Activated CD4-positive, alpha-beta memory T cell treated with anti-CD3 and anti-CD28 coated beads for 36 hours (primary cell): ENCODE data around the gene MRPL33. TPM values are rescaled to one million over a fixed set of nuclear protein-coding genes. Genes with fewer than 3 reads are reported as not detected.
A peak's percentile ranks its signal among the peaks of the same experiment; 100 is the strongest.

Experiments used
- CTCF ChIA-PET: fragments of 350-600 bp; sonication (Branson Sonifier 250); formaldehyde crosslinking; loops from one replicate; lab custom pipeline; 2021; ENCODE audit warnings: antibody characterized with exemption, inconsistent platforms; lab: Charles Lee
- POLR2A ChIA-PET: fragments of 350-600 bp; sonication (Branson Sonifier 250); formaldehyde crosslinking; loops from one replicate; lab custom pipeline; 2021; ENCODE audit warnings: antibody characterized with exemption; lab: Charles Lee
- DNase-seq: peaks from one replicate; pipeline ENCODE4 v3.0.0-alpha.2; 2020
- H3K27ac Mint-ChIP-seq: one replicate; pipeline ENCODE4 v1.8.0; 2021; ENCODE audit warnings: mixed read lengths
- H3K27me3 Mint-ChIP-seq: one replicate; pipeline ENCODE4 v1.8.0; 2021; ENCODE audit warnings: mixed read lengths
- H3K36me3 Mint-ChIP-seq: one replicate; pipeline ENCODE4 v1.8.0; 2021; ENCODE audit warnings: mixed read lengths
- H3K4me1 Mint-ChIP-seq: one replicate; pipeline ENCODE4 v1.8.0; 2021; ENCODE audit warnings: low read depth, mixed read lengths
- H3K4me3 Mint-ChIP-seq: one replicate; pipeline ENCODE4 v1.8.0; 2021; ENCODE audit warnings: mild to moderate bottlenecking, mixed read lengths
- H3K9me3 Mint-ChIP-seq: one replicate; pipeline ENCODE4 v1.8.0; 2021; ENCODE audit warnings: mixed read lengths
- intact Hi-C: fragments of 100-400 bp; cut with micrococcal nuclease; formaldehyde crosslinking; loops from one replicate; pipeline ENCODE4 v1.15.1; 2023
- total RNA-seq, 2 experiments: library from RNA; stranded (reverse); gene quantifications; one replicate each; pipeline ENCODE4 v1.2.3, GENCODE V29; 2021

The MRPL33 gene
- 10 to 100 TPM; 83.3 to 84.2 TPM for total RNA-seq

GRCh38 chr2:27771548-27772335 is at the start of gene MRPL33:
Gene MRPL33 (plus strand): TSS chr2:27771719. CDS start chr2:27771778, 59 bp downstream.
- Mint-ChIP-seq H3K9me3 (no peaks in the 10 kb centered on the region), H3K4me3 (peak within 1 kb of the TSS; percentile 100), H3K4me1 (peaks cover 38% of the 10 kb centered on the region), H3K27me3 (no peaks in the 10 kb centered on the region), H3K36me3 (peaks cover 18% of the 10 kb centered on the region), H3K27ac (peak within 1 kb of the TSS; percentile 97)
- ChIA-PET POLR2A (no interaction called here), CTCF (interaction anchor here (1.4 to 1.9 kb wide), 2 partner anchors 49 to 68 kb away, joined by 4 to 5 read pairs; no protein-coding TSS in a partner anchor)
- intact Hi-C loops = loop anchor here (1.0 to 10.0 kb wide), 4 partner anchors 120 to 676 kb away; partner anchors contain the start of gene FOSL2
- peak; percentile 95 for DNase-seq

DNA sequence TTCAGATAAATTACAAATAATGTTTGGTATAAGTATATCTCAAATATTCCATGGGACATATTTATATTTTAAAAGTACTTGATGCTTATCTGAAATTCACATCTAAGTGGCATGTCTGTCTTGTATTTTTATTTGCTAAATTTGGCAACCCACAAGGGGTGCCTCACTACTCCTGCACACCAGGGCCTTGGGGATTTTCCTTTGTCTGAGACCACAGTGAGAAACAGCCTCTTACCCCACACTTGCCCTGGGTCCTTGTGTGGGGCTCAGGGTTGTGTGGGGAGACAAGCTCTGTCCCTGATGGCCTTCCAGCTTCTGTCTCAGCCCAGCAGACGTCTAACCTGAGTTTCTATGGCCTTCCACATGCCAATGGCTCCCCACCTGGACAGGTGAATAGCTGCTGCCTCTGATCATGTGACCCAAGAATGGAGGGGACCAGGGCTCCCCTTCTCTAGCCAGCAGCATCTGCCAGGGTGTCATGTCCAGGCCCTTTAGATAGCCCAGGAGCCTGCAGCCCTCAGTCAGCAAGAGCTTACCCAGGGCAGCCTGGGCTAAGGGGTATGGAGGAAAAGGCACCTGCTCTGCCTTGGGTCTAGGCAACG is 49.5 kb upstream of the MRPL33 start:
- ChIA-PET POLR2A (no interaction called here), CTCF (interaction anchor here (1.0 to 4.4 kb wide), 10 partner anchors 7 to 727 kb away, joined by 3 to 43 read pairs (median 6); no protein-coding TSS in a partner anchor)
- no peaks in the 10 kb centered on the region for H3K36me3 Mint-ChIP-seq
- peaks cover 10% of the 10 kb centered on the region for H3K27me3 Mint-ChIP-seq
- H3K9me3 Mint-ChIP-seq = no peaks in the 10 kb centered on the region
- H3K27ac Mint-ChIP-seq = no peak overlapping the region
- H3K4me1 Mint-ChIP-seq = peaks cover 27% of the 10 kb centered on the region
- no peak for DNase-seq
- no peak overlapping the region for H3K4me3 Mint-ChIP-seq
- intact Hi-C loops = loop anchor here (2.0 to 5.0 kb wide), 2 partner anchors 169 to 725 kb away; partner anchors contain the start of genes BABAM2 and RBKS

GRCh38 chr2:27723372-27724144 is 48.0 kb upstream of the MRPL33 start:
- Mint-ChIP-seq H3K27ac (no peak overlapping the region), H3K4me1 (peaks cover 29% of the 10 kb centered on the region), H3K36me3 (no peaks in the 10 kb centered on the region), H3K27me3 (peaks cover 2% of the 10 kb centered on the region), H3K4me3 (no peak overlapping the region), H3K9me3 (no peaks in the 10 kb centered on the region)
- CTCF ChIA-PET = interaction anchor here (0.7 to 4.4 kb wide), 25 partner anchors 9 to 816 kb away, joined by 3 to 43 read pairs (median 4); no protein-coding TSS in a partner anchor
- DNase-seq = peak; percentile 44
- POLR2A ChIA-PET = no interaction called here
- intact Hi-C loops = loop anchor here (5.0 kb wide), 1 partner anchor 724 kb away; no protein-coding TSS in a partner anchor

GRCh38 chr2:27724191-27724590 is 47.3 kb upstream of the MRPL33 start:
- intact Hi-C loops = loop anchor here (5.0 kb wide), 1 partner anchor 723 kb away; no protein-coding TSS in a partner anchor
- peaks cover 29% of the 10 kb centered on the region for H3K4me1 Mint-ChIP-seq
- ChIA-PET POLR2A (no interaction called here), CTCF (interaction anchor here (0.7 to 4.4 kb wide), 12 partner anchors 8 to 815 kb away, joined by 3 to 43 read pairs (median 6); no protein-coding TSS in a partner anchor)
- no peak overlapping the region for H3K27ac Mint-ChIP-seq
- peaks cover 2% of the 10 kb centered on the region for H3K27me3 Mint-ChIP-seq
- H3K36me3 Mint-ChIP-seq = no peaks in the 10 kb centered on the region
- H3K9me3 Mint-ChIP-seq = no peaks in the 10 kb centered on the region
- no peak overlapping the region for H3K4me3 Mint-ChIP-seq
- no peak for DNase-seq

- CTCF ChIA-PET = interaction anchor here (1.6 to 4.4 kb wide), 6 partner anchors 10 to 814 kb away, joined by 3 to 43 read pairs (median 14); no protein-coding TSS in a partner anchor
- H3K27ac Mint-ChIP-seq = no peak overlapping the region
These were observed 46.4 kb upstream of the MRPL33 start for GRCh38 chr2:27724905-27725701.

GRCh38 chr2:27727257-27727656 is 44.3 kb upstream of the MRPL33 start:
- H3K4me3 Mint-ChIP-seq = no peak overlapping the region
- no peaks in the 10 kb centered on the region for H3K36me3 Mint-ChIP-seq
- H3K27ac Mint-ChIP-seq = no peak overlapping the region
- peaks cover 4% of the 10 kb centered on the region for H3K4me1 Mint-ChIP-seq
- DNase-seq = no peak
- ChIA-PET CTCF (no interaction called here), POLR2A (no interaction called here)
- intact Hi-C loops = no loop called here
- peaks cover 2% of the 10 kb centered on the region for H3K27me3 Mint-ChIP-seq
- H3K9me3 Mint-ChIP-seq = no peaks in the 10 kb centered on the region

More at GRCh38 chr2:27724905-27725701, 46.4 kb upstream of the MRPL33 start:
- intact Hi-C loops = loop anchor here (5.0 kb wide), 1 partner anchor 722 kb away; no protein-coding TSS in a partner anchor
- POLR2A ChIA-PET = no interaction called here
- Mint-ChIP-seq H3K27me3 (peaks cover 2% of the 10 kb centered on the region), H3K9me3 (no peaks in the 10 kb centered on the region), H3K36me3 (no peaks in the 10 kb centered on the region), H3K4me1 (peaks cover 22% of the 10 kb centered on the region), H3K4me3 (no peak overlapping the region)
- no peak for DNase-seq

DNA sequence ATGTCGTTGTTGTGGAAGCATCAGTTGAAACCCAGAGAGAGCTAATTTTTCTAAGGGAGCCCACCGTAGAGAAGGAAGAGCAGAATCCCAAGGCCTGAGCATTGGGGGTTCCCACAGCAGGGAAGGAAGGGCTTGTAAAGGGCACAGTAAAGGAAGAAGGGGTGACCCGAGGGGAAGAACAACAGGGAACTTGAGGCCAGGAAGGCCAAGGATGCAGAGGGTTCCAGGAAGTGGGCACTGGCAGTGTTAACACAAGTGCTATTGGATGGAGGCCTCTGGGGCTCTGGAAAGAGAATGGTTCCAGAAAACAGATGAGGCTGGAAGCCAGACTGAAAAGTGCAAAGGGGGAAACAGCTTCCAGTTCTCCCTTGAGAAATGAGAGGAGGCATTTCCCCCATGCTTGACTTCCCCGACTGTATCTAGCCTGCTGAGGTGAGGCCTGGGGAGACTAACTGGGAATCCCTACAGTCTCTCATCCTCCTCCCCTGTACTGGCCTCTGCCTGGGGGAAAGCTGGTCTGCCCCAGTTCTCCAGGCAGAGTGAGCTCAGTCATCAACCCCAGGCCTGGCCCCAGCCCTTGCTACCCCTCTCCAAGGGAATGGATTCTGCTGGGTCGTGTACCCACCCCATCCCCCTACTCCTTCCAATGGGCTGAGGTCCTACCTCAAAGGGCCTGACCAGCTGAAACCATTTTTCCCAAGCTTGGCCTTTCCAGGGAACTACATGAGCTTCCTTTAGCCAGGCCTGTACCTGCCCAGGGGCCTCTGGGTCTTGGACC is 43.2 kb upstream of the MRPL33 start:
- Mint-ChIP-seq H3K4me3 (no peak overlapping the region), H3K4me1 (peaks cover 4% of the 10 kb centered on the region), H3K27me3 (no peaks in the 10 kb centered on the region), H3K36me3 (no peaks in the 10 kb centered on the region), H3K27ac (no peak overlapping the region), H3K9me3 (no peaks in the 10 kb centered on the region)
- intact Hi-C loops = no loop called here
- POLR2A ChIA-PET = no interaction called here
- DNase-seq = no peak
- CTCF ChIA-PET = no interaction called here

- no peak overlapping the region for H3K4me3 Mint-ChIP-seq
- peaks cover 4% of the 10 kb centered on the region for H3K9me3 Mint-ChIP-seq
- no peak overlapping the region for H3K27ac Mint-ChIP-seq
- CTCF ChIA-PET = interaction anchor here (1.3 kb wide), 1 partner anchor 26 kb away, joined by 3 read pairs; no protein-coding TSS in a partner anchor
- H3K27me3 Mint-ChIP-seq = no peaks in the 10 kb centered on the region
- H3K4me1 Mint-ChIP-seq = peaks cover 8% of the 10 kb centered on the region
- intact Hi-C loops = no loop called here
- H3K36me3 Mint-ChIP-seq = no peaks in the 10 kb centered on the region
- DNase-seq = no peak
- POLR2A ChIA-PET = no interaction called here
These were observed 42.3 kb upstream of the MRPL33 start for GRCh38 chr2:27729198-27729597.

GRCh38 chr2:27729614-27730013 is 41.9 kb upstream of the MRPL33 start:
- ChIA-PET POLR2A (no interaction called here), CTCF (interaction anchor here (1.3 kb wide), 1 partner anchor 26 kb away, joined by 3 read pairs; no protein-coding TSS in a partner anchor)
- Mint-ChIP-seq H3K27ac (no peak overlapping the region), H3K4me1 (peaks cover 12% of the 10 kb centered on the region), H3K9me3 (peaks cover 4% of the 10 kb centered on the region), H3K36me3 (no peaks in the 10 kb centered on the region), H3K4me3 (no peak overlapping the region), H3K27me3 (no peaks in the 10 kb centered on the region)
- DNase-seq = no peak
- intact Hi-C loops = no loop called here

- Mint-ChIP-seq H3K9me3 (peaks cover 4% of the 10 kb centered on the region), H3K36me3 (no peaks in the 10 kb centered on the region), H3K27me3 (no peaks in the 10 kb centered on the region), H3K4me3 (no peak overlapping the region), H3K27ac (no peak overlapping the region), H3K4me1 (peaks cover 17% of the 10 kb centered on the region)
- ChIA-PET CTCF (interaction anchor here (1.3 kb wide), 1 partner anchor 27 kb away, joined by 3 read pairs; no protein-coding TSS in a partner anchor), POLR2A (no interaction called here)
- DNase-seq = no peak
- intact Hi-C loops = no loop called here
These were observed 41.3 kb upstream of the MRPL33 start for GRCh38 chr2:27730261-27730662.
